ENCODE measurements around the gene KNL1. TPM values are rescaled to one million over a fixed set of nuclear protein-coding genes. Genes with fewer than 3 reads are reported as not detected.

The KNL1 gene, protein sequence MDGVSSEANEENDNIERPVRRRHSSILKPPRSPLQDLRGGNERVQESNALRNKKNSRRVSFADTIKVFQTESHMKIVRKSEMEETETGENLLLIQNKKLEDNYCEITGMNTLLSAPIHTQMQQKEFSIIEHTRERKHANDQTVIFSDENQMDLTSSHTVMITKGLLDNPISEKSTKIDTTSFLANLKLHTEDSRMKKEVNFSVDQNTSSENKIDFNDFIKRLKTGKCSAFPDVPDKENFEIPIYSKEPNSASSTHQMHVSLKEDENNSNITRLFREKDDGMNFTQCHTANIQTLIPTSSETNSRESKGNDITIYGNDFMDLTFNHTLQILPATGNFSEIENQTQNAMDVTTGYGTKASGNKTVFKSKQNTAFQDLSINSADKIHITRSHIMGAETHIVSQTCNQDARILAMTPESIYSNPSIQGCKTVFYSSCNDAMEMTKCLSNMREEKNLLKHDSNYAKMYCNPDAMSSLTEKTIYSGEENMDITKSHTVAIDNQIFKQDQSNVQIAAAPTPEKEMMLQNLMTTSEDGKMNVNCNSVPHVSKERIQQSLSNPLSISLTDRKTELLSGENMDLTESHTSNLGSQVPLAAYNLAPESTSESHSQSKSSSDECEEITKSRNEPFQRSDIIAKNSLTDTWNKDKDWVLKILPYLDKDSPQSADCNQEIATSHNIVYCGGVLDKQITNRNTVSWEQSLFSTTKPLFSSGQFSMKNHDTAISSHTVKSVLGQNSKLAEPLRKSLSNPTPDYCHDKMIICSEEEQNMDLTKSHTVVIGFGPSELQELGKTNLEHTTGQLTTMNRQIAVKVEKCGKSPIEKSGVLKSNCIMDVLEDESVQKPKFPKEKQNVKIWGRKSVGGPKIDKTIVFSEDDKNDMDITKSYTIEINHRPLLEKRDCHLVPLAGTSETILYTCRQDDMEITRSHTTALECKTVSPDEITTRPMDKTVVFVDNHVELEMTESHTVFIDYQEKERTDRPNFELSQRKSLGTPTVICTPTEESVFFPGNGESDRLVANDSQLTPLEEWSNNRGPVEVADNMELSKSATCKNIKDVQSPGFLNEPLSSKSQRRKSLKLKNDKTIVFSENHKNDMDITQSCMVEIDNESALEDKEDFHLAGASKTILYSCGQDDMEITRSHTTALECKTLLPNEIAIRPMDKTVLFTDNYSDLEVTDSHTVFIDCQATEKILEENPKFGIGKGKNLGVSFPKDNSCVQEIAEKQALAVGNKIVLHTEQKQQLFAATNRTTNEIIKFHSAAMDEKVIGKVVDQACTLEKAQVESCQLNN (N-terminal part only)
- total RNA-seq, result 13.7 TPM

DNA sequence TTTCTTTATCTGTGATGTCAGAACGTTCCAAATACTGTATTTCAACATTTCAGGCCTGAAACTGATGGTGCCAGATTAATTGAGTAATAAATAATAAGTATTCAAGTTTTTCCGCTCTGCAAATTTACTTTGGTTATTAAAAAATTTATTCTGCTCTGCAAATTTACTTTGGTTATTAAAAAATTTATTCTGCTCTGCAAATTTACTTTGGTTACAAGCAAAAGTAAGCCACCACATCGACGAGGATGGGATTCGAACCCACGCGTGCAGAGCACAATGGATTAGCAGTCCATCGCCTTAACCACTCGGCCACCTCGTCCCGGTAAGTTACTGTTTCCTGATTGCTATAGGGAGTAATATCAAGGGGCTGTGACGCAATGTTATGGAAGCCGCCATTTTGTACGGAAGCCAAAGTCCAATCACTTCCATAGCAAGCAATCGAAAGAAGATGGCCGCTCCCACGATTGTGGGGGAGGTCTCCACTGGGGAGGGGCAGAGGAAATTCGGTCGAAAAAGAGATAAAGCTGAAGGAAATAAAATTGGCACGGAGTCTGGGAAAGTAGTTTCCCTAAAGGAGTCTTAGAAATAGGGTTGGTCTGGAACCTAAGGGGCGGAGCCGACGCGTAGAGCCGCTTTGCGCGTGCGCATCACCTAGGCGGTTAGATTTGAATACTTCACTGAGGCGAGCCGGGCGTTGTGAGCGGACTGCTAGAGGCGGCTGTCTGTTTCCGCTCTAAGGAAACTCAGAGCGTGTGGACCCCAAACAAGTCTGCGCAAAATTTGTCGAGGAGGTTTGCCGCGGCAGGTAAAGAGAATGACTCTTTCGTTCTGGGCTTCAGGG is at the start of gene KNL1:
Gene KNL1, plus strand, starts transcription at position 662 of the 841 bp plus-strand sequence. CDS start 8,683 bp downstream, outside the sequence.

DNA sequence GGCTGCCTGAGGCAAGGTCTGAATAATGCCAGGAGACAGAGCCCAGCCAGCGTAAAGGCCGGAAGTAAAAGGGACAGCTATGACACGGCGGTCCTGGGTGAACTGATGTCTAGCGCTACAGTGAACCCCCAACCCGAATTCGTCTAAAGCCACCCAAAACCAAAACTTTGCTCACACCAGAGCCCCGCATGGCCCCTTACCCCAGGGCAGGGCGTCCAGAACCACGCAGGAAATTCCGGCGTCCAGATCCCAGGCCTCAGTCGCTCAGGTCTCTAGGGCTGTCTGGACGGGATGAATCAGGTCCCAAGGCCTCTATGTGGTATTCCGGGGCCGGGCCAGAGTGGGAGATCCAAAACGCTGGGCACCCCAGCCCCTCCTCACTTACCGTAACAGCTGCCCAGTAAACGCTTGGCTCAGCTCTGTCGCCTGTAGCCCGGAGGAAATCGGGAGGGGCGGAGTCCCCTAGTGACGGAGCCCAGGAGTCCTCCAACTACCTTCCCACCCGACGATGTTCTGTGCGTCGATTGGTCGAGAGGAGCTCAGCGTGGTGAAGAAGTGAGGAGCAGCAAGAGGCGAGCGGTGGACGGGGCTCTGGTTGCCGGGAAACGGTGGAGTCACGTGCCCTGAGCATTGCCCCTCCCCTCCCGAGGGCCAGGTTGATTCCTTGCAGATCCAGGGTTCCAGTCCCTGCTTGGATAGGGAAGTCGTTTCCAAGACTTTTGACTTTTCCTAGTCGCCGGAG is 29.3 kb upstream of the KNL1 start, which contains the start of gene CCDC32:
Gene CCDC32, minus strand, starts transcription at position 452 of the 742 bp plus-strand sequence. CDS start 2,027 bp downstream, outside the sequence.

DNA sequence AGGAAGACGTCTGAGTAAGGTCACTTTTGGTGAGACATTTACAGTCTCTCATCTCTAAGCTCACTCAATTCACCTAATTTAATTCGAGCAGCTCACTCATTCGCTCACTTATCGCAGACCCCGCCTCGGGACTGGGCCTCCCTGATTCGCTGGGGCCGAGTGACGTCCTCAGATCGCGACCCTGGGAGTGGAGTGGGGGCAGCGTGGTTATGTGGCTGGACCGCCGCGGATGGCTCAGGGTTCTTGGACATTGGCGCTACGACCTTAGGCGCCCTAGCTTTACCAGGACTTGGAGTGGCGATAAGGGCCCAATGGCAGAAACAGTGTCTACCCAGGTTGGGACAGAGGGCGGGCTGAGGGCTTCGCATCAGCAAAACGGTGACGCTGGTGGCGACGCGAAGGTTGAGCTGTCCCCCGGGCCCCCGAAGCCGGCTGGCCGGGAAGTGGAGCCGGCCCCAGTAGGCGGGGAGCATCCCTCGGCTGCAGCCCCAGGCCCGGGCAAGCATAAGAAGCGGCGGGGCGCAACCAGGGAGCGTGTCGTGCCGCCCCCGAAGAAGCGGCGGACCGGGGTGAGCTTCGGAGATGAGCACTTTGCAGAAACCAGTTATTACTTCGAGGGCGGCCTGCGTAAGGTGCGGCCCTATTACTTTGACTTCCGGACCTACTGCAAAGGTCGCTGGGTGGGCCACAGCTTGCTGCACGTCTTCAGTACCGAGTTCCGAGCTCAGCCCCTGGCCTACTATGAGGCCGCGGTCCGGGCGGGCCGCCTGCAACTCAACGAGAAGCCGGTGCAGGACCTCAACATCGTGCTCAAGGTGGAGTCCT is 24.7 kb upstream of the KNL1 start, which contains the start of gene RPUSD2:
Gene RPUSD2, plus strand, starts transcription at position 171 of the 825 bp plus-strand sequence. Its CDS starts 39 bp downstream, at position 210.

GRCh38 chr15:40694688-40695468 is 100.8 kb downstream of the KNL1 start, which contains the start of gene RAD51:
RAD51 (plus strand) TSS chr15:40695174; CDS start chr15:40698759, 3,585 bp downstream.

Small RNA genes lying within 50 kb of the gene (small RNA-seq; reads per million reads assigned to genes)
- gene RF00017 (ENCODE audit: low replicate concordance) (not detected), gene RN7SL376P (ENCODE audit: low replicate concordance) (not detected)

Other genes with a start within 250 kb of the KNL1 start
- not detected for gene PHGR1, start 243.2 kb upstream of the KNL1 start, total RNA-seq
- 1.4 TPM for gene DISP2, start 236.0 kb upstream of the KNL1 start, total RNA-seq
- 19.6 TPM for gene KNSTRN, start 211.5 kb upstream of the KNL1 start, total RNA-seq
- gene IVD, start 188.5 kb upstream of the KNL1 start, total RNA-seq, result 63.8 TPM
- 14.0 TPM for gene BAHD1, start 153.3 kb upstream of the KNL1 start, total RNA-seq
- 20.1 TPM for gene CHST14, start 123.3 kb upstream of the KNL1 start, total RNA-seq
- 30.2 TPM for gene CCDC32, start 29.2 kb upstream of the KNL1 start, total RNA-seq
- gene RPUSD2, start 24.9 kb upstream of the KNL1 start, total RNA-seq, result 12.2 TPM
- gene RAD51, start 100.9 kb downstream of the KNL1 start, total RNA-seq, result 2.7 TPM
- 26.0 TPM for gene RMDN3, start 161.0 kb downstream of the KNL1 start, total RNA-seq
- gene GCHFR, start 169.8 kb downstream of the KNL1 start, total RNA-seq, result 26.7 TPM
- gene C15orf62, start 175.7 kb downstream of the KNL1 start, total RNA-seq, result 0.12 TPM
- gene ZFYVE19, start 212.8 kb downstream of the KNL1 start, total RNA-seq, result 26.6 TPM
- 18.1 TPM for gene DNAJC17, start 213.2 kb downstream of the KNL1 start, total RNA-seq
- not detected for gene PPP1R14D, start 234.5 kb downstream of the KNL1 start, total RNA-seq
- gene SPINT1, start 249.8 kb downstream of the KNL1 start, total RNA-seq, result 105 TPM